Measurements from ENCODE around the gene SPOCK2. TPM values are rescaled to one million over a fixed set of nuclear protein-coding genes. Genes with fewer than 3 reads are reported as not detected.

The SPOCK2 gene
- total and polyA plus RNA-seq, 2 of the 13 experiments (the other 11 are each of a cell fraction or from before 2014, with no cell fraction given): 8.6 to 30.6 TPM

DNA sequence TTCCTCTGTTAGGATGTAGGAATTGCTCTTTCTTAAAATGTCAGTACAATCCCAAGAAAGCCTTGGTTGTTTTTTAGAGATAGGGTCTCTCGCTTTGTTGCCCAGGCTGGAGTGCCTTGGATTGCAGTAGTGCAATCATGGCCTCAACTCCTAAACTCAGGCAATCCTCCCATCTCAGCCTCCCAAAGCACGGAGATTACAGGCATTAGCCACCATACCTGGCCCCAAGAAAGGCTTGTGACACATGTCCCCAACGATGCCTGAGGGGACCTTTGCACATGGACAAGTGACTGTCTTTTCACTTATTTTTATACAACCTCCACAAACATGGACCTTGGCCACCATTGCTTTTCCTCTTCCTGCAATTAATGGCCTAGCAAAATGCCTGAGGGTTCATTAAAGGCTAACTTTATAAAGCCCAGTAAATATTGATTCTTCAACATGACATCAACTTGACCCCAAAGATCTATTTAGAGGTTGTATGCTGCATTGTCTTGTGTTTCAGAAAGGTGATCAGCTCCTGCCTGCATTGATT, 10.0 kb upstream of the SPOCK2 start (continued):
- peak; percentile 94 for TF ChIP-seq GFI1 (CRISPR knock-in tag; IDR thresholded peaks at IDR 0.05; ENCODE audit: borderline replicate concordance)
- TF ChIP-seq FOXA1 (IDR thresholded peaks at IDR 0.05): peak; percentile 77
- peak; percentile 93 for TF ChIP-seq FOXA1 (CRISPR knock-in tag; IDR thresholded peaks at IDR 0.05)
- TF ChIP-seq, protein P1, sequence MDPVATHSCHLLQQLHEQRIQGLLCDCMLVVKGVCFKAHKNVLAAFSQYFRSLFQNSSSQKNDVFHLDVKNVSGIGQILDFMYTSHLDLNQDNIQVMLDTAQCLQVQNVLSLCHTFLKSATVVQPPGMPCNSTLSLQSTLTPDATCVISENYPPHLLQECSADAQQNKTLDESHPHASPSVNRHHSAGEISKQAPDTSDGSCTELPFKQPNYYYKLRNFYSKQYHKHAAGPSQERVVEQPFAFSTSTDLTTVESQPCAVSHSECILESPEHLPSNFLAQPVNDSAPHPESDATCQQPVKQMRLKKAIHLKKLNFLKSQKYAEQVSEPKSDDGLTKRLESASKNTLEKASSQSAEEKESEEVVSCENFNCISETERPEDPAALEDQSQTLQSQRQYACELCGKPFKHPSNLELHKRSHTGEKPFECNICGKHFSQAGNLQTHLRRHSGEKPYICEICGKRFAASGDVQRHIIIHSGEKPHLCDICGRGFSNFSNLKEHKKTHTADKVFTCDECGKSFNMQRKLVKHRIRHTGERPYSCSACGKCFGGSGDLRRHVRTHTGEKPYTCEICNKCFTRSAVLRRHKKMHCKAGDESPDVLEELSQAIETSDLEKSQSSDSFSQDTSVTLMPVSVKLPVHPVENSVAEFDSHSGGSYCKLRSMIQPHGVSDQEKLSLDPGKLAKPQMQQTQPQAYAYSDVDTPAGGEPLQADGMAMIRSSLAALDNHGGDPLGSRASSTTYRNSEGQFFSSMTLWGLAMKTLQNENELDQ (CRISPR knock-in tag; IDR thresholded peaks at IDR 0.05; ENCODE audit: borderline replicate concordance): no peak
- TF ChIP-seq TP53 (CRISPR knock-in tag; conservative IDR thresholded peaks at IDR 0.05): no peak
- TF ChIP-seq, protein P2, sequence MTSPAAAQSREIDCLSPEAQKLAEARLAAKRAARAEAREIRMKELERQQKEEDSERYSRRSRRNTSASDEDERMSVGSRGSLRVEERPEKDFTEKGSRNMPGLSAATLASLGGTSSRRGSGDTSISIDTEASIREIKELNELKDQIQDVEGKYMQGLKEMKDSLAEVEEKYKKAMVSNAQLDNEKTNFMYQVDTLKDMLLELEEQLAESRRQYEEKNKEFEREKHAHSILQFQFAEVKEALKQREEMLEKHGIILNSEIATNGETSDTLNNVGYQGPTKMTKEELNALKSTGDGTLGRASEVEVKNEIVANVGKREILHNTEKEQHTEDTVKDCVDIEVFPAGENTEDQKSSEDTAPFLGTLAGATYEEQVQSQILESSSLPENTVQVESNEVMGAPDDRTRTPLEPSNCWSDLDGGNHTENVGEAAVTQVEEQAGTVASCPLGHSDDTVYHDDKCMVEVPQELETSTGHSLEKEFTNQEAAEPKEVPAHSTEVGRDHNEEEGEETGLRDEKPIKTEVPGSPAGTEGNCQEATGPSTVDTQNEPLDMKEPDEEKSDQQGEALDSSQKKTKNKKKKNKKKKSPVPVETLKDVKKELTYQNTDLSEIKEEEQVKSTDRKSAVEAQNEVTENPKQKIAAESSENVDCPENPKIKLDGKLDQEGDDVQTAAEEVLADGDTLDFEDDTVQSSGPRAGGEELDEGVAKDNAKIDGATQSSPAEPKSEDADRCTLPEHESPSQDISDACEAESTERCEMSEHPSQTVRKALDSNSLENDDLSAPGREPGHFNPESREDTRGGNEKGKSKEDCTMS (CRISPR knock-in tag; conservative IDR thresholded peaks at IDR 0.05): no peak
- TF ChIP-seq ZNF350 (CRISPR knock-in tag; IDR thresholded peaks at IDR 0.05; ENCODE audit: borderline replicate concordance, low read depth): no peak
- peak; percentile 53; the same call in 1 of the 2 replicates for TF ChIP-seq AKAP8 (CRISPR knock-in tag; IDR thresholded peaks at IDR 0.05)
- TF ChIP-seq, protein P3, sequence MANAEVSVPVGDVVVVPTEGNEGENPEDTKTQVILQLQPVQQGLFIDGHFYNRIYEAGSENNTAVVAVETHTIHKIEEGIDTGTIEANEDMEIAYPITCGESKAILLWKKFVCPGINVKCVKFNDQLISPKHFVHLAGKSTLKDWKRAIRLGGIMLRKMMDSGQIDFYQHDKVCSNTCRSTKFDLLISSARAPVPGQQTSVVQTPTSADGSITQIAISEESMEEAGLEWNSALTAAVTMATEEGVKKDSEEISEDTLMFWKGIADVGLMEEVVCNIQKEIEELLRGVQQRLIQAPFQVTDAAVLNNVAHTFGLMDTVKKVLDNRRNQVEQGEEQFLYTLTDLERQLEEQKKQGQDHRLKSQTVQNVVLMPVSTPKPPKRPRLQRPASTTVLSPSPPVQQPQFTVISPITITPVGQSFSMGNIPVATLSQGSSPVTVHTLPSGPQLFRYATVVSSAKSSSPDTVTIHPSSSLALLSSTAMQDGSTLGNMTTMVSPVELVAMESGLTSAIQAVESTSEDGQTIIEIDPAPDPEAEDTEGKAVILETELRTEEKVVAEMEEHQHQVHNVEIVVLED (CRISPR knock-in tag; IDR thresholded peaks at IDR 0.05; ENCODE audit: borderline replicate concordance): no peak
- no peak for TF ChIP-seq ZNF775 (CRISPR knock-in tag; IDR thresholded peaks at IDR 0.05; ENCODE audit: borderline replicate concordance)
- TF ChIP-seq NR2C2 (CRISPR knock-in tag; IDR thresholded peaks at IDR 0.05; ENCODE audit: borderline replicate concordance): peak; percentile 55
- no peak for TF ChIP-seq ZNF850 (CRISPR knock-in tag; conservative IDR thresholded peaks at IDR 0.05)
- TF ChIP-seq, protein P4, sequence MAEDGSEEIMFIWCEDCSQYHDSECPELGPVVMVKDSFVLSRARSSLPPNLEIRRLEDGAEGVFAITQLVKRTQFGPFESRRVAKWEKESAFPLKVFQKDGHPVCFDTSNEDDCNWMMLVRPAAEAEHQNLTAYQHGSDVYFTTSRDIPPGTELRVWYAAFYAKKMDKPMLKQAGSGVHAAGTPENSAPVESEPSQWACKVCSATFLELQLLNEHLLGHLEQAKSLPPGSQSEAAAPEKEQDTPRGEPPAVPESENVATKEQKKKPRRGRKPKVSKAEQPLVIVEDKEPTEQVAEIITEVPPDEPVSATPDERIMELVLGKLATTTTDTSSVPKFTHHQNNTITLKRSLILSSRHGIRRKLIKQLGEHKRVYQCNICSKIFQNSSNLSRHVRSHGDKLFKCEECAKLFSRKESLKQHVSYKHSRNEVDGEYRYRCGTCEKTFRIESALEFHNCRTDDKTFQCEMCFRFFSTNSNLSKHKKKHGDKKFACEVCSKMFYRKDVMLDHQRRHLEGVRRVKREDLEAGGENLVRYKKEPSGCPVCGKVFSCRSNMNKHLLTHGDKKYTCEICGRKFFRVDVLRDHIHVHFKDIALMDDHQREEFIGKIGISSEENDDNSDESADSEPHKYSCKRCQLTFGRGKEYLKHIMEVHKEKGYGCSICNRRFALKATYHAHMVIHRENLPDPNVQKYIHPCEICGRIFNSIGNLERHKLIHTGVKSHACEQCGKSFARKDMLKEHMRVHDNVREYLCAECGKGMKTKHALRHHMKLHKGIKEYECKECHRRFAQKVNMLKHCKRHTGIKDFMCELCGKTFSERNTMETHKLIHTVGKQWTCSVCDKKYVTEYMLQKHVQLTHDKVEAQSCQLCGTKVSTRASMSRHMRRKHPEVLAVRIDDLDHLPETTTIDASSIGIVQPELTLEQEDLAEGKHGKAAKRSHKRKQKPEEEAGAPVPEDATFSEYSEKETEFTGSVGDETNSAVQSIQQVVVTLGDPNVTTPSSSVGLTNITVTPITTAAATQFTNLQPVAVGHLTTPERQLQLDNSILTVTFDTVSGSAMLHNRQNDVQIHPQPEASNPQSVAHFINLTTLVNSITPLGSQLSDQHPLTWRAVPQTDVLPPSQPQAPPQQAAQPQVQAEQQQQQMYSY (CRISPR knock-in tag; IDR thresholded peaks at IDR 0.05): no peak
- no peak for TF ChIP-seq KMT2A (CRISPR knock-in tag; IDR thresholded peaks at IDR 0.05)
- TF ChIP-seq SMARCE1 (IDR thresholded peaks at IDR 0.05; ENCODE audit: borderline replicate concordance): no peak
- TF ChIP-seq, protein P5, sequence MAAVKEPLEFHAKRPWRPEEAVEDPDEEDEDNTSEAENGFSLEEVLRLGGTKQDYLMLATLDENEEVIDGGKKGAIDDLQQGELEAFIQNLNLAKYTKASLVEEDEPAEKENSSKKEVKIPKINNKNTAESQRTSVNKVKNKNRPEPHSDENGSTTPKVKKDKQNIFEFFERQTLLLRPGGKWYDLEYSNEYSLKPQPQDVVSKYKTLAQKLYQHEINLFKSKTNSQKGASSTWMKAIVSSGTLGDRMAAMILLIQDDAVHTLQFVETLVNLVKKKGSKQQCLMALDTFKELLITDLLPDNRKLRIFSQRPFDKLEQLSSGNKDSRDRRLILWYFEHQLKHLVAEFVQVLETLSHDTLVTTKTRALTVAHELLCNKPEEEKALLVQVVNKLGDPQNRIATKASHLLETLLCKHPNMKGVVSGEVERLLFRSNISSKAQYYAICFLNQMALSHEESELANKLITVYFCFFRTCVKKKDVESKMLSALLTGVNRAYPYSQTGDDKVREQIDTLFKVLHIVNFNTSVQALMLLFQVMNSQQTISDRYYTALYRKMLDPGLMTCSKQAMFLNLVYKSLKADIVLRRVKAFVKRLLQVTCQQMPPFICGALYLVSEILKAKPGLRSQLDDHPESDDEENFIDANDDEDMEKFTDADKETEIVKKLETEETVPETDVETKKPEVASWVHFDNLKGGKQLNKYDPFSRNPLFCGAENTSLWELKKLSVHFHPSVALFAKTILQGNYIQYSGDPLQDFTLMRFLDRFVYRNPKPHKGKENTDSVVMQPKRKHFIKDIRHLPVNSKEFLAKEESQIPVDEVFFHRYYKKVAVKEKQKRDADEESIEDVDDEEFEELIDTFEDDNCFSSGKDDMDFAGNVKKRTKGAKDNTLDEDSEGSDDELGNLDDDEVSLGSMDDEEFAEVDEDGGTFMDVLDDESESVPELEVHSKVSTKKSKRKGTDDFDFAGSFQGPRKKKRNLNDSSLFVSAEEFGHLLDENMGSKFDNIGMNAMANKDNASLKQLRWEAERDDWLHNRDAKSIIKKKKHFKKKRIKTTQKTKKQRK (IDR thresholded peaks at IDR 0.05; ENCODE audit: low read length): no peak

Data from HepG2 (cell line).